NCI-H1694 treated with DMSO at 0.1 percent for 48 hours (cell line): ENCODE measurements around the gene ZNF724.

Source experiments
- DNase-seq: peaks from one replicate; lab custom pipeline; 2025; lab: John Stamatoyannopoulos, UW

The ZNF724 gene

DNA sequence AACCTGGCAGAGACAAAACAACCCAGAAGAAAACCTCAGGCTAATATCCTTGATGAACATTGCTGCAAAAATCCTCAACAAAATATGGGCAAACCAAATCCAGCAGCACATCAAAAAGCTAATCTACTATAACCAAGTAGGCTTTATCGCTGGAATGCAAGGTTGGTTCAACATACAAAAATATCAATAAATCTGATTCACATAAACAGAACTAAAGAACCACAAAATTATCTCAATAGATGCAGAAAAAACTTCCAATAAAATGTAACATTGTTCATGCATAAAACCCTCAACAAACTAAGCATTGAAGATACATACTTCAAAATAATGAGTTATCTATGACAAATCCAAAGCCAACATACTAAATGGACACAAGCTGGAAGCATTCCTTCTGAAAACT, 8.8 kb downstream of the ZNF724 start:
- no peak for DNase-seq

DNA sequence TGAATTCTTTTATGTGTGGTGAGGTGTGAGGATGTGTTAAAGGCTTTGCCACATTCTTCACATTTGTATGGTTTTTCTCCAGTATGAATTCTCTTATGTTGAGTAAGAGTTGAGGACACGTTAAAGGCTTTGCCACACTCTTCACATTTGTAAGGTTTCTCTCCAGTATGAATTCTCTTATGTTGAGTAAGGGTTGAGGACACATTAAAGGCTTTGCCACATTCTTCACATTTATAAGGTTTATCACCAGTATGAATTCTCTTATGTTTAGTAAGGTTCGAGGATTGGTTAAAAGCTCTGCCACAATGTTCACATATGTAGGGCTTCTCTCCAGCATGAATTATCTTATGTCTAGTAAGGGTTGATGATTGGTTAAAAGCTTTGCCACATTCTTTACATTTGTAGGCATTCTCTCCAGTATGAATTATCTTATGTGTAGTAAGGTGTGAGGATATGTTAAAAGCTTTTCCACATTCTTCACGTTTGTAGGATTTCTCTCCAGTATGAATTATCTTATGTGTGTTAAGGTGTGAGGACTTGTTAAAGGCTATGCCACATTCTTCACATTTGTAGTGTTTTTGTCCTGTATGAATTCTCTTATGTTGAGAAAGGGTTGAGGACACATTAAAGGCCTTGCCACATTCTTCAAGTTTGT, 27.1 kb downstream of the ZNF724 start:
- DNase-seq, result no peak

DNA sequence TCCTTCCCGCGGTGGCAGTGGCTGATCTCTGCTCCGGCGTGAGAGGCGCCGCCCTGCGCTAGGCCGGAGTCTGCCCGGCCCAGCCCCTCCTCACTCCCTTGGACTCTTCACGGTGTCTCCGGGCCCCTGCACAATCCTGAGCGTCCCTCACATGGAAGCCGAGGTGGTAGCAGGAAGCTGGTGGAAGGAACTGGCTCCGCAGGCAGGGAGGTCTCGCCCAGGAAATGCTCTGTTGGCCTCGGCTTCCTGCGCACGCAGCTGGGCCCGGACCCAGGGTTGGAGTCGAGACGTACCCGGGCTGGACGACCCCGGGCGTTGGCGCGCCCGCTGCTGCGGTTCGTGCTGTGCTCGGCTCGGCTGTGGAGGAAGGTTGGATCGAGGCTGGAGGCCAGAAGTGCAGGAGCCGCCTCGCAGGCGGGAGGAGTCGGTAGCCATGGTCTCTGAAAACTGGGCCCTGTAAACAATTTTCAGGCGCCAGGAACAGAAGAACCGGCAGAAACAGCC, 46.3 kb downstream of the ZNF724 start:
- no peak for DNase-seq

DNA sequence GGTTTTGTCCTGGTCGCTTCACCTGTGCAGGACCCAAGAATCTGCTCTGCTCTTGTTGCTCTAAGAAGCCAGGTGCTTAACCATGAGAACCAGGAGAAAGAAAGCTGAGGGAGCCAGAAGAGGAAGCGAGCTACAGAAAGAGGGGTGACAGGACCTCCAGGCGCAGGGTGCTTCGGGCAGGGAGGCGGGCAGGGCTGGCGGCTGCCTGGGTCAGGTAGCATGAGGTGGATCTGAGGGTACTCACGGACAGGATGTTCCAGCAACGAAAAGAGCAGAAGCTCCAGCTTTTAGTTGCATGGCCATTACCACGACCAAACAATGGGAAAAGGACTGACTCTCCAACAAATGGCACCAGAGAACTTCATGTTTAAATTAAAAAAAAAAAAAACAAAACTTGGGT, 59.9 kb downstream of the ZNF724 start:
- no peak for DNase-seq

DNA sequence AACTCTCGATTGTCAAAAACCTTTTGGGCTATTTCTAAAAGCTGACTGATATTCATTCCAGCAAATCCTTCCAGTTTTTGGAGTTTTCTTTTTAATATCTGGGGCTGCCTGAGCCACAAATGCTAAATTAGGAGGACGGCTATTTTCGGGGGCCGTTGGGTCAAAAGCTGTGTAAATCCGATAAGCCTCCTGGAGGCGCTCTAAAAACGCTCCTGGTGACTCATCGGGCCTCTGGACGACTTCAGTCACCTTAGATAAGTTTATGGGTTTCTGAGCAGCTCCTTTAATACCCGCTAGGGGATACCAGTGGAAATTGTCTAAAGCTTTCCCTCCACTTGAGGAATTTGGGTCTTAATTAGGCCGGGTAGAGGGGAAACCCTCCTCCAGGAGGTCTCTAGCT, 66.9 kb downstream of the ZNF724 start:
- DNase-seq, result no peak
